Inflammatory macrophage (primary cell): Measurements from ENCODE around the gene FAM13A.
"Not testable (repeated sequence)": the region's sequence is repeated elsewhere in the genome, so short reads cannot be mapped to it uniquely, and the experiment has no call there.

ENCODE experiments used
- DNase-seq, 2 donors: peaks; one replicate each; pipeline ENCODE4 v3.0.0-alpha.2; 2020 to 2022

FAM13A gene

GRCh38 chr4:89042055-89042454 is 14.9 kb downstream of the FAM13A start:
- no peak for DNase-seq

GRCh38 chr4:89039730-89040338 is 17.2 kb downstream of the FAM13A start:
- no peak for DNase-seq

DNA sequence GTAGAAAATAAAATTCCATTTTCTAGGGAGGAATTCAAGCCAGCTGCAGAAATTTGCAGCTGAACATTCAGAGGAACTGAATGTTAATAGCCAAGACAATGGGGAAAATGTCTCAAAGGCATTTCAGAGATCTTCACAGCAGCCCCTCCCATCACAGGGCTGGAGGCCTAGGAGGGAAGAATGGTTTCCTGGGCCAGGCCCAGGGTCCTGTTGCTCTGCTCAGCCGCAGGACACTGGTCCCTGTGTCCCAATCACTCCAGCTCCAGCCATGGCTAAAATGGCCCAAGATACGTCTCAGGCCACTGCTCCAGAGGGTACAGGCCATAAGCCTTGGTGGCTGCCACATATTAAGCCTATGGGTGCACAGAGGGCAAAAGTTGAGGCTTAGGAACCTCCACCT is 20.4 kb downstream of the FAM13A start:
- no peak for DNase-seq

DNA sequence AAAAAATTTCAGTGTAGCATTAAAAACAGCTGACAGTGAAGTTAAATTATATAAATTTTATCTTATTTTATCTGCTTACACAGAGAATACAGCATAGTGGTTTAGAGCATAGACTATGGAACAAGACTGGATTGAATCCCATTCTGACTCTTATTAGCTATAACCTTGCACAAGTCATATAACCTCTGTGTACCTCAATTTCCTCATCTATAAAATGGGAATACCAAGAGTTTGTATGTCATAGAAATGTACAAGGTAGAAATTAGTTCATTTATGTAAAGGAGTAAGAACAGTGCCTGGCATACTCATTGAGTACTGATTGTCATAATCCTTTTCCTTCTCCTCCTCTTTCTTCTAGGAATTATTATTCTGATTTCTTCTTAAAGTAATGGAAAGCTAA is 25.7 kb downstream of the FAM13A start:
- DNase-seq: no peak

DNA sequence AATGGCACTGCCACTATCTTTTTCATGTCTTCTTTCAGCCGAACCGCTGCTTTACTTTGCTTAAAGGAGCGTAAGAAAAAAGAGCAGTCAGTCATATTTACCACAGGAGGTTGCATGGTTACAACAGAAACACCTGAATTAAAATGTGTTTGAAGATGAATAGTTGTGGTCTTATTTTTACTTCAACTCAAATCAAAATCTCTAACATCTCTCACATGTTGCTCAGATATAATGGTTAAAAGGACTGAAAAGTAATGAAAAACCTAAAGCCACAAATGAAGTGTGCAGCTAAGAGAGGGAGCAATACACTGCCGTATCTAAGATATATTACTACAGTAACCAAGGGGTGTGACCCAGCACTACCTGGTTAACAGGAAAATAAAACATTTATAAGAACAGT is 27.4 kb downstream of the FAM13A start:
- no peak for DNase-seq

DNA sequence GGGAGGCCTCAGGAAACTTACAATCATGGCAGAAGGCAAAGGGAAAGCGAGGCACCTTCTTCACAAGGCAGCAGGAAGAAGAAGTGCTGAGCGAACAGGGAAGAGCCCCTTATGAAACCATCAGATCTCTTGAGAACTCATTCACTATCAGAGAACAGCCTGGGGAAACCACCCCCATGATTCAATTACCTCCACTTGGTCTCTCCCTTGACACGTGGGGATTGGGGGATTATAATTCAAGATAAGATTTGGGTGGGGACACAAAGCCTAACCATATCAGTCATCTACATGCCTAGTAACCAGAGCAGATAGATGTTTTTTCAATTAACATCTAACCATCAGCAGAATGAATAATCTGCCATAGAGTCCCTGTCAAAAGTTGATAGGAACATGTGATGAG is 30.4 kb downstream of the FAM13A start:
- DNase-seq: no peak

GRCh38 chr4:89024051-89024675 is 32.8 kb downstream of the FAM13A start:
- peak; percentile 84 for DNase-seq

DNA sequence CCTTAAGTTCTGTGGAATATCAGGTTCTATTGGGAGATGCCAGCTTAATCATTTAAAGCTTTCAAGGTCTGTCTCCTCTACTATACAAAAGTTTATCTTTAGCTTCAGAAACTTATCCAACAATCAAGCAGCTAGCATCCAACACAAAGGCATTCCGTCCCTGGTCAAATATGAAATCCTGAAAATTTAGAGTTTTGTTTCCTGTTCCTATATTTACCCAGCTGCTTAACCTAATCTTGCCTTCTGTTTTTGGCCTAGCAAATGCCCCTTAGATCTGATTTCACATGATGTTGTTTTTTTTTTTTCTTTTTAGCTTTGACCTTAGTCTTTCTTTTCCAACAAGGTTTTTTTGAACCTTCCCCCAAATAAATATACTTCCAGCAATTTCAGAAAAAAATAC is 33.8 kb downstream of the FAM13A start:
- no peak for DNase-seq

DNA sequence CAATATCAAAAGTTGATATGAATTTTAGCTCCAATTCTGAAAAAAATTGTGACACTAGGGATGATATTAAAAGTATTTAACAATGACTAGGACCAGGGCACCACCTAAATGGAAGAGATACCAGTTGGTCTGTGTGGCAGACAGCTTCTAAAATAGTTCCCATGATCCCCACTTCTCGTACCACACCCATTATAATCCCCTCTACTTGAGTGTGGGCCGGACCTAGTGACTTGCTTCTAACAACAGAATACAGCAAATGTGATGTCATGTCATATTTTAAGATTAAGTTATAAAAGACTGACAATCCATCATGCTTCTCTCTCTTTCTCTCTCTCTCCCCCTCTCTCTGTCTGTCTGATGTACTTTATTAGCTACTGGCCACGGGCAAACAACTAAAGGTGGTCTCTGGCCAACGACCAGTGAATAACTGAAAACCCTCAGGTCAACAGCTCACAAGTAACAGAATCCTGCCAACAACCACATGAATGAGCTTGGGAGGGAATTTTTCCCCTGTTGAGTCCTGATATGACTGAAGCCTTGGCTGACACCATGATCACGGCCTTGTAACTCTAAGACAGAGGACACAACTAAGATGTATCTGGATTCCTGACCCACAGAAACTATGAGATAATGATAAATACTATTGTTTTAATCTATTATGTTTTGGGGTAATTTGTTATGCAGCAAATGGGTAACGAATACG is 34.4 kb downstream of the FAM13A start:
- DNase-seq: no peak

GRCh38 chr4:89021684-89022083 is 35.3 kb downstream of the FAM13A start:
- no peak for DNase-seq

- no peak for DNase-seq
These were observed 35.9 kb downstream of the FAM13A start for GRCh38 chr4:89021062-89021461.

DNA sequence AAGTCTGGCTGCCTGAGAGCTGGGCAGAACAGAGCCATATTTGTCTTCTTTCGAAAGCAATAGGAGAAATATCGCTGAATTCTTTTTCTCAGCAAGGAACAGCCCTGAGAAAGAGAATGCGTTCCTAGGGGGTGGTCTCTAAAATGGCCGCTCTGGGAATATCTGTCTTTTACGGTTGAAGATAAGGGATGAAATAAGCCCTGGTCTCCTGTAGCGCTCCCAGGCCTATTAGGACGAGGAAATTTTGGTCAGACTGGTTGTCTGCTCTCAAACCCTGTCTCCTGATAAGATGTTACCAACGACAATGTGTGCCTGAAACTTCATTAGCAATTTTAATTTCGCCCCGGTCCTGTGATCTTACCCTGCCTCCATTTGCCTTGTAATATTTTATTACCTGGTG is 42.1 kb downstream of the FAM13A start:
- DNase-seq: not testable (repeated sequence)

DNA sequence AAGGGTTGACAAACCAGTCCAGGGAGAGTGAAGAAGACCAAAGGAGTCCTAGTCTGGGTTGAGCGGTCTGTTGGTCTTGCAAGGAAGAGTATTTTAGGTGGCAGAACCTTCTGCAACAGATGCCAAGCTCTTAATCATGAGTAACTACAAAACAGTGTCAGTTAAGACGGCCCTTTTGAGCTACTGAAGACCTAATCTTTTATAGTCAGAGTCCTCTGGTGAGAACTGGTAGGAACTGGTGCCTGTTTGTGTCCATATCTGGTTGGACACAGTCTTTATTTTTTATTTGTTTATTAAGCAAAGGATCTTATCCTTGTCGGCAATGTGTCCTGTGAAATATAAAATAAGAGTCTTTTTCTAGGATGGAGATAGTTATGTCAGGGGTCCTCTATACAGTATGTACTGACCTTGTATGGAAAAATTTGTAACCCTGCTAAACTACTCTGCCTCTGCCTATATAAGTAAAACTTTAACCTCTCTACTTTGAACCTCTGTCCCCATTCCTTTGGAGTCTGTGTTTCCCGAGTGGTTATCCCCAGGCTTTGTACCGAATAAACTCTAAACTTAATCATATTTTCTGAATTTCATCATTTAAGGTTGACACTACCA is 47.1 kb downstream of the FAM13A start:
- no peak for DNase-seq

DNA sequence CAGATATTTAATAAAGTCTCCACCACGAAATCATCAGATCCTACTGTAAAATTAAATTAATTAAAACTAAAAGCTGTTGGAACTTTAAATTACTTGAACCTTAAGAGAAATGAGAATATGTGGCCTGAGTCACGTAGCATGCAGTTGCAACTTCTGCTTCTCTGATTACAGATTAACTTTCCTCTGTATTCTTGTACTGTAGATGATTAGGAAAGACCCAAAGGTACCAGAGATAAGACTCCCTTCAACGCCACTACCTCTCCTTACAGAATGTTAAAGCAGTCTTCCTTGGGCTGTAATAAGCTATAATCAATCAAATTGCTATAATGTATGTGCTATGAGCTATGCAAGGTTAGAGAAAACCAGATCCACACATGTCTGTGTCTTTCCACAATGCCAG is 47.9 kb downstream of the FAM13A start:
- no peak for DNase-seq

DNA sequence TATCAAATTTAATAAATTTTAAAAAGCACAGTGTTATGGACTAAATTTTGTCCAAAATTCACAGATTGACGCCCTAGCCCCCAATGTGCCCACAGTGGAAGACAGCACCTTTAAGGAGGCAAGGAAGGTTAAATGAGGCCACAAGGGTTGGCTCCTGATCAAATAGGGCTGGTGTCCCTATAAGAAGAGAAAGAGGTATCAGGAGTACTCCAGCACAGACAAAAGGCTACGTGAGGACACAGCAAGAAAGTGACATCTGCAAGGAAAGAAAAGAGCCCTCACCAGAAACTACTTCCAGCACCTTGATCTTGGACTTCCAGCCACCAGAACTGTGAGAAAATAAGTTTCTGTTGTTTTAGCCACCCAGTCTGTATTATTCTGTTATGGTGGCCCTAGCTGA is 48.8 kb downstream of the FAM13A start:
- no peak for DNase-seq

GRCh38 chr4:89007338-89007939 is 49.5 kb downstream of the FAM13A start:
- no peak for DNase-seq

DNA sequence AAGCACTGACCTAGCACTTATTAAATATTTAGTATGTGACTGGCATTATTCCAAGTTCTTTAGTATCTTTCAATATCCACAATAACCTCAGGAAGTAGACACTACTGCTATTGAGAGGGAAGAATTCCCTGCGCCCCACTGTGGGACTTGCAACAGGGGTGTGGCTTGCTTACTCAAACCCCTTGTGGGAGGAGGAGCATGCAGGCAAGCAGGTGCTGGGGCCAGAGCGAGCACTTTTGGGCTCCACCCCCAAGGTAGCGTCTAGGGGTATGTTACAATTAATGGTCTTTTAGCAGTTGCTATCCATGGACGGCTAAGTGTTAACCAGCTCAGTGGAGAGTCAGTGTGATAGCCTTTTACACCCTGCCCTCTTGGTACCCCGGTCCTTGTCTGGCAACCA is 50.7 kb downstream of the FAM13A start:
- DNase-seq: no peak

DNA sequence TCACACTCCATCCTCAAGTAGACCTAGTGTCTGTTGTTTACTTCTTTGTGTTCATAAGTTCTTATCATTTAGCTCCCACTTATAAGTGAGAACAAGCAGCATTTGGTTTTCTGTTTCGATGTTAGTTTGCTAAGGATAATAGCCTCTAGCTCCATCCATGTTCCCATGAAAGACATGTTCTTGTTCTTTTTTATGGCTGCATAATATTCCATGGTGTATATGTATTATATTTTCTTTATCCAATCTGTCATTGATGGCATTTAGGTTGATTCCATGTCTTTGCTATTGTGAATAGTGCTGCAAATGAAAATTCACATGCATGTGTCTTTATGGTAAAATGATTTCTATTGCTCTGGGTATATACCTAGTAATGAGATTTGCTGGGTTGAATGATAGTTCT is 51.9 kb downstream of the FAM13A start:
- DNase-seq: not testable (repeated sequence)

- no peak for DNase-seq
These were observed 55.1 kb downstream of the FAM13A start for GRCh38 chr4:89001647-89002445.

GRCh38 chr4:89000844-89001360 is 56.1 kb downstream of the FAM13A start:
- peak; percentile 43 to 55 for DNase-seq

GRCh38 chr4:89000382-89000781 is 56.6 kb downstream of the FAM13A start:
- no peak for DNase-seq

DNA sequence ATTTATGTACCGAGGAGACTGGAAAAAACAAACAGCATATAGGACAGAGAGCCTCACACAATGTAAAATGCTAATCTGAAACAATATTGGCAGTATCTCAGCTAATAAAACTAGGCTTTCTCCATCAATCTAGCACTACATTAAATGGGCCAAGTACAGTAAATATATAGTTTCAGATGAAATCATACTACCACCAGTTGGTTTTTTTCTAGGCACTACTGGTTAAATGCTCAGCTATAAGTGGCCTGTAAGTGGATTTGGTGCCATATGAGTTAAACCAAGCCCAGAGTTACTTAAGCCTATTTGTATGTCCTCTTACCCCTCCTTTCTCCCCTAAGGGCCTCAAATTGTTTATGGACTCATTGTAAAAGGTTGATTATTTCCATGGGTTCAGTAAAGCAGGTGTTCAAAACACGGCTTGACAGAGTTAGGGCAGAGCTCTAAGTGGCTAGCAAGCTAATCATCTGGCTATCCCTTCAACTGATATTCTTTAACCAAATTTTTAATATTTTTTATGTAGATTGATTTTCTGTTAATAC is 57.5 kb downstream of the FAM13A start:
- no peak for DNase-seq
